ENCODE results near the gene CYP4B1. TPM values are rescaled to one million over a fixed set of nuclear protein-coding genes. Genes with fewer than 3 reads are reported as not detected.
"Not testable (repeated sequence)": the region's sequence is repeated elsewhere in the genome, so short reads cannot be mapped to it uniquely, and the experiment has no call there.

Gene CYP4B1
- total RNA-seq, 1 donor from 2014 or later, result not detected

DNA sequence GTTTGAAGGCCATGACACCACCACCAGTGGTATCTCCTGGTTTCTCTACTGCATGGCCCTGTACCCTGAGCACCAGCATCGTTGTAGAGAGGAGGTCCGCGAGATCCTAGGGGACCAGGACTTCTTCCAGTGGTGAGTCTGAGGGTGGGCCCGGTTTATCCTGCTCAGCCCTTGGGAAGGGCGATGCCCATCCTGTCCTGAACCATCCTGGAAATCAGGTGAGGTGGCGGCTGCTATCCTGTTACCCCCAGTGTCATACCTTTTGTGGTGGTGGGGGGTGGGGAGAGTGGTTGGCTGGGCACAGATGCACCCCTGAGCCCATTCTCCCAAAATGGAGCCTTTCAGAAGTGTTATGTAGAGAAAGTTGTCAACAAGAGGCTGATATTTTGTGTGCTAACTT is 16.3 kb downstream of the CYP4B1 start:
- Mint-ChIP-seq H3K9me3 (no peaks in the 10 kb centered on the region), H3K27me3 (no peaks in the 10 kb centered on the region), H3K27ac (no peak overlapping the region), H3K36me3 (ENCODE audit: low read depth) (no peaks in the 10 kb centered on the region), H3K4me1 (no peaks in the 10 kb centered on the region), H3K4me3 (no peak overlapping the region)
- no peak for DNase-seq
- intact Hi-C loops (cut with micrococcal nuclease), result no loop called here

GRCh38 chr1:46816930-46817329 is 18.1 kb downstream of the CYP4B1 start:
- intact Hi-C loops (cut with micrococcal nuclease), result no loop called here
- no peaks in the 10 kb centered on the region for H3K4me1 Mint-ChIP-seq
- peaks cover 3% of the 10 kb centered on the region for H3K9me3 Mint-ChIP-seq
- DNase-seq, result no peak
- H3K4me3 Mint-ChIP-seq, result no peak overlapping the region
- no peaks in the 10 kb centered on the region for H3K36me3 Mint-ChIP-seq (ENCODE audit: low read depth)
- H3K27me3 Mint-ChIP-seq, result no peaks in the 10 kb centered on the region
- H3K27ac Mint-ChIP-seq, result no peak overlapping the region

DNA sequence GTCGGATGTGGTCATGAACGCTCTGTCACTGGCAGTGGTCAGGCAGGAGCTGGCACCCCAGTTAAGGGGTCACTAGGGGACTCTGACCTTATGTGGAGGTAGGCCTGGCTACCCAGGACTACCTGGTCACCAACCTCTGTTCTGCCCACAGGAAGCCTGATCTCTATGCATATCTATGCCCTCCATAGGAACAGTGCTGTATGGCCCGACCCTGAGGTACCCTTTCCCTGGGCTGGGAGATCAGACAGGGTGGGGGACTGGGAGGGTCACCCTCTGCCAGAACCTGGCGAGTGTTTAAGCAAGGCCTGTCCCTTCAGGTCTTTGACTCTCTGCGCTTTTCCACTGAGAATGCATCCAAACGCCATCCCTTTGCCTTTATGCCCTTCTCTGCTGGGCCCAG is 19.0 kb downstream of the CYP4B1 start:
- intact Hi-C loops (cut with micrococcal nuclease), result no loop called here
- H3K27me3 Mint-ChIP-seq, result no peaks in the 10 kb centered on the region
- H3K27ac Mint-ChIP-seq, result no peak overlapping the region
- no peaks in the 10 kb centered on the region for H3K4me1 Mint-ChIP-seq
- H3K4me3 Mint-ChIP-seq, result no peak overlapping the region
- no peaks in the 10 kb centered on the region for H3K36me3 Mint-ChIP-seq (ENCODE audit: low read depth)
- no peak for DNase-seq
- peaks cover 3% of the 10 kb centered on the region for H3K9me3 Mint-ChIP-seq

GRCh38 chr1:46818591-46818990 is 19.7 kb downstream of the CYP4B1 start:
- Mint-ChIP-seq H3K36me3 (ENCODE audit: low read depth) (no peaks in the 10 kb centered on the region), H3K4me1 (no peaks in the 10 kb centered on the region), H3K9me3 (peaks cover 3% of the 10 kb centered on the region), H3K27ac (no peak overlapping the region), H3K4me3 (no peak overlapping the region), H3K27me3 (peaks cover 1% of the 10 kb centered on the region)
- no peak for DNase-seq
- intact Hi-C loops (cut with micrococcal nuclease), result no loop called here

- Mint-ChIP-seq H3K27me3 (peaks cover 1% of the 10 kb centered on the region), H3K36me3 (ENCODE audit: low read depth) (no peaks in the 10 kb centered on the region), H3K4me1 (no peaks in the 10 kb centered on the region), H3K4me3 (no peak overlapping the region), H3K9me3 (peaks cover 3% of the 10 kb centered on the region), H3K27ac (no peak overlapping the region)
- intact Hi-C loops (cut with micrococcal nuclease), result no loop called here
- DNase-seq, result no peak
These were observed 20.5 kb downstream of the CYP4B1 start for GRCh38 chr1:46819335-46819734.

- H3K4me1 Mint-ChIP-seq, result no peaks in the 10 kb centered on the region
- no peaks in the 10 kb centered on the region for H3K36me3 Mint-ChIP-seq (ENCODE audit: low read depth)
- H3K27ac Mint-ChIP-seq, result no peak overlapping the region
- DNase-seq, result no peak
- peaks cover 1% of the 10 kb centered on the region for H3K27me3 Mint-ChIP-seq
- peaks cover 3% of the 10 kb centered on the region for H3K9me3 Mint-ChIP-seq
- no peak overlapping the region for H3K4me3 Mint-ChIP-seq
- intact Hi-C loops (cut with micrococcal nuclease), result no loop called here
These were observed 21.2 kb downstream of the CYP4B1 start for GRCh38 chr1:46820076-46820475.

GRCh38 chr1:46820560-46821060 is 21.8 kb downstream of the CYP4B1 start:
- no peak for DNase-seq
- Mint-ChIP-seq H3K27me3 (peaks cover 1% of the 10 kb centered on the region), H3K4me3 (no peak overlapping the region), H3K36me3 (ENCODE audit: low read depth) (no peaks in the 10 kb centered on the region), H3K4me1 (no peaks in the 10 kb centered on the region), H3K9me3 (peaks cover 3% of the 10 kb centered on the region), H3K27ac (no peak overlapping the region)
- intact Hi-C loops (cut with micrococcal nuclease), result no loop called here

DNA sequence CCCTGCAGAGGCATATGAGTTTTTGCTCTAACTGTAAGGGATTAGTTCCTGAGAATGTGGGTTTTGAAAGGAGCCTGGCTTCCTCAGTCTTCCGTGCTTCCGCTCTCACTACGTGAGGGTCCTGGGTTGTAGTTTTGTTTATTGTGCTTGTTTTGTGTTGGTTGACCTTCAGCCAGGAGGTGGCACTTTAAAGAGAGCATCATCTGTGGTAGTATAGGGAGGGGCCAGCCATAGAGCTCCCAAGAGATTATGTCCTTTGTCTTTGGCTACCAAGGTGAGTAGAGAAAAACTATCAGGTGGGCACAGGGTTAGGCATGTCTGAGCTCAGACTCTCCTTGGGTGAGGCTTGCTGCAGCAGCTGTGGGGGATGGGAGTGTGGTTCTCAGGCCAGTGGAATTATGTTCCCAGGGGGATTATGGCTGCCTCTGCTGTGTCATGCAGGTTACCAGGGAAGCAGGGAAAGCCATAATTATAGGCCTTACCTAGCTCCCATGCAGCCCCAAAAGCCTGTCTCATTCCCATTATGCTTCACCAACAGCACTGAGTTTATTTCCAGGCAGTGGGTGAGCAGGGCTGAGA is 23.5 kb downstream of the CYP4B1 start:
- H3K27me3 Mint-ChIP-seq, result peaks cover 1% of the 10 kb centered on the region

GRCh38 chr1:46823151-46823550 is 24.3 kb downstream of the CYP4B1 start:
- Mint-ChIP-seq H3K9me3 (peaks cover 6% of the 10 kb centered on the region), H3K4me3 (no peak overlapping the region), H3K27ac (no peak overlapping the region), H3K36me3 (ENCODE audit: low read depth) (peaks cover 1% of the 10 kb centered on the region), H3K4me1 (no peaks in the 10 kb centered on the region), H3K27me3 (peaks cover 5% of the 10 kb centered on the region)
- no peak for DNase-seq
- intact Hi-C loops (cut with micrococcal nuclease), result no loop called here

More for the DNA sequence above, 23.5 kb downstream of the CYP4B1 start:
- intact Hi-C loops (cut with micrococcal nuclease), result no loop called here
- H3K36me3 Mint-ChIP-seq (ENCODE audit: low read depth), result no peaks in the 10 kb centered on the region
- no peak for DNase-seq
- H3K9me3 Mint-ChIP-seq, result peaks cover 3% of the 10 kb centered on the region
- no peaks in the 10 kb centered on the region for H3K4me1 Mint-ChIP-seq
- H3K4me3 Mint-ChIP-seq, result no peak overlapping the region
- H3K27ac Mint-ChIP-seq, result no peak overlapping the region

- intact Hi-C loops (cut with micrococcal nuclease); H3K36me3 Mint-ChIP-seq (ENCODE audit: low read depth): not testable (repeated sequence)
These were observed 28.0 kb downstream of the CYP4B1 start for GRCh38 chr1:46826892-46827291.

GRCh38 chr1:46830665-46831322 is 31.9 kb downstream of the CYP4B1 start:
- Mint-ChIP-seq H3K27me3 (peaks cover 11% of the 10 kb centered on the region), H3K9me3 (peaks cover 6% of the 10 kb centered on the region), H3K27ac (no peak overlapping the region), H3K4me1 (no peaks in the 10 kb centered on the region), H3K36me3 (ENCODE audit: low read depth) (peaks cover 1% of the 10 kb centered on the region), H3K4me3 (no peak overlapping the region)
- DNase-seq, result no peak
- intact Hi-C loops (cut with micrococcal nuclease), result no loop called here

More at GRCh38 chr1:46826892-46827291, 28.0 kb downstream of the CYP4B1 start:
- H3K4me3 Mint-ChIP-seq, H3K9me3 Mint-ChIP-seq, H3K27ac Mint-ChIP-seq, DNase-seq, H3K4me1 Mint-ChIP-seq: not testable (repeated sequence)
- peaks cover 11% of the 10 kb centered on the region for H3K27me3 Mint-ChIP-seq

- H3K27ac Mint-ChIP-seq; H3K9me3 Mint-ChIP-seq; H3K36me3 Mint-ChIP-seq (ENCODE audit: low read depth); intact Hi-C loops (cut with micrococcal nuclease); DNase-seq; H3K4me1 Mint-ChIP-seq; H3K4me3 Mint-ChIP-seq: not testable (repeated sequence)
- peaks cover 11% of the 10 kb centered on the region for H3K27me3 Mint-ChIP-seq
These were observed 36.6 kb downstream of the CYP4B1 start for GRCh38 chr1:46835469-46835868.

GRCh38 chr1:46846386-46846785 is 47.5 kb downstream of the CYP4B1 start:
- intact Hi-C loops (cut with micrococcal nuclease); H3K4me1 Mint-ChIP-seq: not testable (repeated sequence)

GRCh38 chr1:46857660-46858065 is 58.8 kb downstream of the CYP4B1 start:
- H3K9me3 Mint-ChIP-seq; intact Hi-C loops (cut with micrococcal nuclease); H3K27ac Mint-ChIP-seq; H3K4me3 Mint-ChIP-seq; H3K36me3 Mint-ChIP-seq (ENCODE audit: low read depth); H3K4me1 Mint-ChIP-seq: not testable (repeated sequence)
- DNase-seq, result peak; percentile 55
- H3K27me3 Mint-ChIP-seq, result peaks cover 18% of the 10 kb centered on the region

More at GRCh38 chr1:46846386-46846785, 47.5 kb downstream of the CYP4B1 start:
- not testable (repeated sequence) for H3K9me3 Mint-ChIP-seq; H3K36me3 Mint-ChIP-seq (ENCODE audit: low read depth); DNase-seq; H3K27ac Mint-ChIP-seq; H3K27me3 Mint-ChIP-seq; H3K4me3 Mint-ChIP-seq

All from activated CD4-positive, alpha-beta T cell treated with anti-CD3 and anti-CD28 coated beads, Interleukin-2, amount 10 ng/mL, durations not matched to agents 24 days and 14 days (primary cell).